PC-3 (cell line): ENCODE results near the gene SNAPC1.
"Not testable (repeated sequence)": the region's sequence is repeated elsewhere in the genome, so short reads cannot be mapped to it uniquely, and the experiment has no call there.

ENCODE experiments used
- CTCF ChIP-seq: fragments of 300-600 bp; sonication (generic); conservative IDR thresholded peaks from 2 replicates; pipeline ENCODE4 v1.5.1; 2017; ENCODE audit warnings: antibody characterized with exemption, low read depth, mild to moderate bottlenecking, low read length
- EZH2 ChIP-seq: fragments of 300-600 bp; sonication (generic); IDR thresholded peaks from one replicate; pipeline ENCODE4 v1.6.1; 2017; ENCODE audit warnings: antibody characterized with exemption, mild to moderate bottlenecking, low read length; ENCODE audit not compliant: unreplicated experiment
- EZH2phosphoT487 ChIP-seq: fragments of 300-600 bp; sonication (generic); IDR thresholded peaks from 2 replicates; pipeline ENCODE4 v1.6.1; 2018; ENCODE audit warnings: mild to moderate bottlenecking, antibody characterized with exemption, low read length, borderline replicate concordance

- not testable (repeated sequence) for TF ChIP-seq EZH2phosphoT487, CTCF, EZH2
These were observed 6.9 kb upstream of the SNAPC1 start for GRCh38 chr14:61755382-61755742.
